GM19099 (cell line): ENCODE results near the gene KLHL28.

Source experiments
- POLR2A ChIP-seq: IDR thresholded peaks from 3 replicates; pipeline ENCODE4 v1.6.1; 2011; ENCODE audit warnings: low read depth; ENCODE audit not compliant: insufficient read length; ENCODE audit errors: extremely low read depth

The KLHL28 gene

DNA sequence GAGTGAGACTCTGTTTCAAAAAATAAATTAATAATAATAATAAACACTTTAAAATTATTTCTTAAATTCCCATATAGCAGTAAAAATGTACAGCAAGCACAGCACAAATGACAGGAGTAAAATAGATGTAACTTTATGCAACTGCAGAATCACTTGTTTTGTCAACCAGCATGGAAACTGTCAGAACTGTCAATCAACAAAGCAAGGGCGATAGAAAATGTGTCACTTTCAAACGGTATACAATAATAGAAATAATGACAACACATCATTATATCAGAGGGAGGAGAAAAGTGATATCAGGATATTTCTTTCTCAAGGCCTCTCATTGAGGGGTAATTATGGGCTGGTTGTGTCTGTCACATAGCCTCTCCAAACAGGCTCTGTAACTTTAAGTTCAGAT lies 68.2 kb downstream of the KLHL28 start:
- no peak for TF ChIP-seq POLR2A

- TF ChIP-seq POLR2A: no peak
Measured at GRCh38 chr14:44889595-44890471, 71.9 kb downstream of the KLHL28 start.

- TF ChIP-seq POLR2A: no peak
Measured at GRCh38 chr14:44887596-44887955, 74.2 kb downstream of the KLHL28 start.

- no peak for TF ChIP-seq POLR2A
Measured at GRCh38 chr14:44886860-44887595, 74.7 kb downstream of the KLHL28 start.

GRCh38 chr14:44880791-44881190 lies 81.0 kb downstream of the KLHL28 start:
- no peak for TF ChIP-seq POLR2A
